GM18519 (cell line): ENCODE data around the gene MARCHF3.
"Not testable (repeated sequence)": the region's sequence is repeated elsewhere in the genome, so short reads cannot be mapped to it uniquely, and the experiment has no call there.

ENCODE experiments used
- ATAC-seq: cut with Tn5 transposase; IDR thresholded peaks from one replicate; pipeline ENCODE4 v1.9.1; 2021; ENCODE audit warnings: mild to moderate bottlenecking, moderate library complexity; ENCODE audit not compliant: unreplicated experiment, low FRiP score

The MARCHF3 gene

DNA sequence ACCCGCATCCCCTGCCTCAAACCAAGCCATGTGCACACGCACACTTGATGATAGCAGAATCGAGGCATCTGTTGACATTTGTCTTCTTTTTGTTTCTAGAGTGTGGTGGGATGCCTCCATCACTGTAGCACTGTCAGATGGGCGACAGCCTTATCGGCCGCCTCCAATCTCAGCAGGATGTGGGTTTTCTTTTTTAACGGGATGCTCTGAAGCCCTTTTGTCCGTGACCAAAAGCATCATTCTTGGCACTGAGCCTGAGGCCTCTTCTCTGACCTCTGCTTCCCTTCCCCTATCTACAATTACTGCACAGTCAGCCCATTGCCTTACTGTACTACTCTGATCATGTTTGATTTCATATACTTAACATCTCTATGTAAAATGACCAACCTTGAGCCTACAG, 175.1 kb downstream of the MARCHF3 start:
- ATAC-seq: no peak

DNA sequence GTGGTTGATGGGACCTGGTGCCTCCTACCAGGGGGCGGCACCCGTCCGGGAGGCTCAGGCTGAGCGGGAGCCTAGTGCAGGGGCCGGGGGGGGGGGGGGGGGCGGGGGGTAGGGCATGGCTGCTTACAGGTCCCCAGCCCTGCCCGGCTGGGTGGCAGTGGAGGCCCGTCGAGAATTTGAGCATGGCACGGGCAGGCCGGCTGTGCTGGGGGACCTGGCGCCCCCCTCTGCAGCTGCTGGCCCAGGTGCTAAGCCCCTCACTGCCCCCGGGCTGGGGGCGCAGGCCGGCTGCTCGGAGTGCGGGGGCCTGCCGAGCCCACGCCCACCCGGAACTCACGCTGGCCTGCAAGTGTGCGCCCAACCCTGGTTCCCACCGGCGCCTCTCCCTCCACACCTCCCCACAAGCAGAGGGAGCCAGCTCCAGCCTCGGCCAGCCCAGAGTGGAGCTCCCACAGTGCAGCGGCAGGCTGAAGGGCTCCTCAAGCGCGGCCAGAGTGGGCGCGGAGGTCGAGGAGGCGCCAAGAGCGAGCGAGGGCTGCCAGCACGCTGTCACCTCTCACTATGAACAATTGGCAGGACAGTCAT, 175.7 kb downstream of the MARCHF3 start:
- no peak for ATAC-seq

DNA sequence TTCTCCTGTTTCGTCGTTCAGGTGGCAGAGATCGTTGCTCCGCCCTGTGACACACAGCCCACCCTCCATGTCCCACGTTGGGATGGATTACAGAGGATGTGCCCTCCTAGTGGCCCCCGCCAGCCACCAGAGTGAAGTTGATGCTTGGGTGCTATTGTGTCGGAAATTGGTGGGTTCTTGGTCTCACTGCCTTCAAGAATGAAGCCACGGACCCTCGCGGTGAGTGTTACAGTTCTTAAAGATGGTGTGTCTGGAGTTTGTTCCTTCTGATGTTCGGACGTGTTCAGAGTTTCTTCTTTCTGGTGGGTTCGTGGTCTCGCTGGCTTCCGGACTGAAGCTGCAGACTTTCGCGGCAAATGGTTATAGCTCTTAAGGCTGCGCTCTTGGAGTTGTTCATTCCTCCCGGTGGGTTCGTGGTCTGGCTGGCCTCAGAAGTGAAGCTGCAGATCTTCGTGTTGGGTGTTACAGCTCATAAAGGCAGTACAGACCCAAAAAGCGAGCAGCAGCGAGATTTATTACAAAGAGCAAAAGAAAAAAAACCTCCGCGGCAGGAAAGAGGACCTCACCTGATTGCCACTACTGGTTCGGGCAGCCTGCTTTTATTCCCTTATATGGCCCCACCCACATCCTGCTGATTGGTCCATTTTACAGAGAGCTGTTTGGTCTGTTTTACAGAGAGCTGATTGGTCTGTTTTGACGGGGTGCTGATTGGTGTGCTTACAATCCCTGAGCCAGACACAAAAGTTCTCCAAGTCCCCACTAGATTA, 176.6 kb downstream of the MARCHF3 start:
- ATAC-seq: not testable (repeated sequence)

DNA sequence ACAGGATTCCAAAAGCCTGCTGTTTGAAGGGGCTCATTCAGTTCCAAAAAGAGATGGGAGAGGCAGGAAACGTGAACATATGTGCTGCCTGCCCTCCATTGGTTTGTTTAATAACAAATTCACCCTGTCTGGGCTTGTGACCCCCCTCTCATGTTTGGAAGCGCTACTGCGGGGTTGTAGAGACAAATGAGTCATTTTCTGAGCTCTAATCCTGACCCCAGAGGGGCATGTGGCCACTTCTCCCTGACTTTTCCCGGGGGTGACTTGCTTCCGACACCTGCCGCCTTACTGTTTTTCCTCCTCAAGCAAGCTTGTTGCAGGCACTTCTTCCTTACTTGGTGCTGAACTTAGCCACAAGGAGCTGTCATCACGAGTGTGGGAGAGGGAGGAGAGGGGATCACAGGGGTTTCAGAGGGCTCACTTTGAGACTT, 177.5 kb downstream of the MARCHF3 start:
- no peak for ATAC-seq

DNA sequence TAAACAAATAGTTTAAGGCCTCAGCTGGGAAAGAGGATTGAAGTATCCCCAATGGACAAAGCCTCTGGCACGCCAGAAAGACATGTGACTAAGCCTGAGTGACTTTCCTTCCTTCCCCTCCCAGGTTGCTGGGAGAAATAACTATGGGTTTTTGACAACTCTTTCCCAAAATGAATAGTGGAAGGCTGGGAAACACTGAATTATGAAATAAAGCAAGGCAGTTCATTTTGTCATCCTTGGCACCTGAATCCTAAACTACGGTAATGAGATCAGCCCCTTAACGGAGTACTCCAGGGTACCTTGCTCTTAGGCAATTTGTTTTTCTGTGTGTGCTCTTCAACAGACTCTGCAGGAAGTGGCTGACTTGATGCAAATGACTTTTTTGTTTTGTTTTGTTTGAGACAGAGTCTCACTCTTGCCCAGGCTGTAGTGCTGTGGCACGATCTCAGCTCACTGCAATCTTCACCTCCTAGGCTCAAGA, 178.2 kb downstream of the MARCHF3 start:
- peak; percentile 79 for ATAC-seq

DNA sequence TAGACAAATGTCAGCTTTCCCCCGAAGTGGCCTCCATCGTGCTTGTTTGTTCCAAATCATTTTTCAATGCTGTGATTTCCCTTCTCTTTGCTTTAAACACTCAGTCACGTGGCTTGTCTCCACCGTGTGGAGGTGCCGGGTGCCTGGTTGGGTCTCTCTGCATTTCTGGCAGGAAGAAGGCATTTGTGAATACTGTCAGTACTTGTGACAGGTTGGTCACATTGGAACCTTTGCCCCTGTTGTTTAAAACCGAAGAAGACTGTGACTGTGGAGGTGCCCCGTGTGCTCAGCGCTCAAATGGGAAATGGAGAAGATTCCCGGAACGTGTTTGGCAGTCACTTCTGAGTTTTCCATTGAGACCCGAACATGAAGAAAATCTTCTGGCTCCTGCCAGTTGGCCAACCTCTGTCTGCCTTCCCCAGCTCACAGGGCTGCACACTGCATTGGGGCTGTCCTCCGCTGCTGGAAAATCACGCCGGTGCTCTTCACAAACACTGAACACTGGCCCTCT, 178.8 kb downstream of the MARCHF3 start:
- no peak for ATAC-seq

DNA sequence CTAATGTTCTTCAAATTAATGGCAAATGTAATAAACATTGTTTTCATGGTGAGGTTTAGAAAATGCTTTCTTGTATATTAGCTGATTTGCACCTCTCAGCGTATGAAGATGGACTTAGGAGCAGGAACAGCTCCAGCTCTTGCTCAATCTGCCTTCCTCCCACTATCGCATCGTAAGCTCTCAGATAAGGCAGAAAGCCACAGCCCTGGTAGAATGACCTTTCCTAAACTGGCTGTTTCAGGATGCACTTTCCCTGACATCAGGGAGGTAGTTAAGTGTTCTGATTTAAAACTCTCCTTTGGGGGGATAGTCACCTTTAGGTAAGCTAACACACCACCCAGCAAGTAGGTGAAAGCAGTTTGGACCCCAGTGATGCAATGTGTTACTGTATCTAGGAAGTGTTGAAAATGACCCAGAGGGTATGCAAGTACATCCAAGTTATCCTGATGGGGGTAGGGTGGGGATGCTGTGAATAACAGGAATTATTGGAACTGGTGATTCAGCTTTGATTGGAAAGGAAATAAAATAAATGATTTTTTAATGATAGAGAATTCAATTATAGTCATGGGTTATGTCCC, 181.2 kb downstream of the MARCHF3 start:
- no peak for ATAC-seq

DNA sequence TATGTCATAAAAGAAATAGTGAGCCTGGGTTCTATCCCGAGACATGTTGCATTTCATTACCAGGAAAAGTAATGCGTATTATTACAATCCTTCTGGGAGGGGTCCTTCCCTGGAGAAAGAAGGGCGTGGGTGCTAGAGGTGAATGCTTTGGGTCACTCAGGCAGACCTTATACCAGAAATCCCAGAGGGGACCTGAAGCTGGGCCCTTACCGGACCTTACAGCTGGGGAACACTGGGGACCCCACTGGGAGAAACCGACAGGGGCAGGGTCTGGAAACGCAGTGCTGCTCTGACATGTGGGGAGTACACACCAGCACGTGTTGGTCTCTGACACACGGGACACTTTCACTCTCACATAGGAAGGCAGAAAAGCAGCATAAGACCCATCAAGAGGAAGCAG, 182.1 kb downstream of the MARCHF3 start:
- ATAC-seq: no peak

DNA sequence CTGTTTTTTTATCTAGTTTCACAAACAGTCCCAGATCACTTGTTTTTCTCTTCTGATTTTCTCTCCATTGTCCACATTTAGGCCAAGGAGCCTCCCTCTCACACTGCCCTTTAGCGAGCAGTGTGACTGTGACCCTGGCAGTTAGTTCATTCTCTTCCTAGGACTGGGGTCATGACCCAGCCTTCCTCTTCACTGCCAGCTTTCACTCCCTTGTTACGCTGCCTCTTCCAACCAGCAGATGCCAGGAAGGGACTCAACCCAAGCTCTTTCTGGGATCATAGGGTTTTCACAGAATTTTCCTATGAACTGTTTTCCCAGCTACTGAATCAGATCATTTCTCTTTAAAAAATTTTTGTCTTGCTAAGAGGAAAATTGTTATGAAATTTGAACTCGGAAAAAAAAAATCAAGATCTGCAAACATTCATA, 182.5 kb downstream of the MARCHF3 start:
- ATAC-seq: no peak

DNA sequence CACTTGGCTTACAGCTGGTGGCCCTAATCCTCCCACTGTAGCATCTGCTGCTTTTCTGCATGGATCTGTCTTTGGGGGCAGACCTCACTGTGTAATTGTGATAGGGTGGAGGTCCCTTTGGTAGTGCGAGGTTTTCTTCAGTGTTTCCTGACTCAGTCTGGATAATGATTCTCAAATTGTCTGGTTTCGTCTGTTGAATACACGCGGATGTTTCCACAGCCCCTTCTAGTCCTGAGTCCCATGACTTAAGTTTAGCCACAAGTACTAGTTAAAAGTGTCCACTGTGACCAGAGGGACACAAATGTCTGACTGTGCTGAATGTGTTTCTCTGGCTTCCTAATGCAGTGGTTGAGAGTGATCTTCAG, 182.9 kb downstream of the MARCHF3 start:
- no peak for ATAC-seq

DNA sequence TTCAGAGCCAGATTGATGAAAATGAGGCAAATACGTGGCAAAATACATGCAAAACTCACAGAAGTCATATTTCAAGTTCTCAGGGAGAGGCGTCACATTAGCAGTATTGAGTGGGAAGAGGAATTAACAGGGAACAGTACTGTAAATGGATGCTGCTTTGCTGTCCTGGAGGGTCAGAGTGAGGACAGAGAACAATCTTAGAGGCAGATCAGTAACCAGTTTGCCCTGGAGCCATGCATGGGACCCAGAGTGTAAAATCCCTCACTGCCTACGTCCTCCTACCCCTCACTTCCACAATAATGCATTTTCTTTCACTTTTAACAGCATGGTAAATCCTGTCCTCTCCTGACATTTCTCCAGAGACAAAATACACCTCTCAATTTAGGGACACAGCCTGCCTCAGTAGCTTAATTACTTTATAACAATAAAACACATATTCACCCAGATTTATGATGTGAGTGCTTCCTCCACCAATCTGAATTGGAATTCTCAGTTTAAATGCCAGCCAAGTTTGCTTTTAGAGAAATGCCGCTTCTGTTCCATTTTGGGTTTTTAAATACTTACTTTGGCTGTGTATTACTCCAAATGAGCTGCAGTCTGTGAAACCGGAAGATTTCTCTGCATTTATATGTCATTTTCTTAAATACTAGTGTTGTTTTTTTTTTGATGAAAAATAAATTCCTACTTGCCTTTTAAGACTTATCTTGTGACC, 183.5 kb downstream of the MARCHF3 start:
- ATAC-seq: no peak

DNA sequence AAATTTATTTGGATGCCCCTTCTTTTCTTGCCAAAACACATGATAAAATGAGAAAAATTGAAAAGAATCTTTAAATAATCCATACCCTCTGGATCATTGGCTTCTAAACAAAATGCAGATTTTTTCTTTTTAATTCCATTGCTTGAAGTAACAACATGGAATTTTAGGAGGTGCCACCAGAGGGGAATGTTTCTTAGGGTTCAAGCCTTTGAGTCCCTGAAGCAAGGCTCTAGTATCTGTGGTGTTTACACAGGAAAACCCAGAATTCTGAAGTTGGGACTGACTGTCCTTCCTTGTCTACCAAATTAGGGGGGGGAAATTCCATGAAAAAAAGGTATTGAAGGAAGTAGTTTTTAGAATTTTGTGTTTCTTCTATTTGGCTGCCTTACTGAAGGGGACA, 184.0 kb downstream of the MARCHF3 start:
- ATAC-seq: no peak

DNA sequence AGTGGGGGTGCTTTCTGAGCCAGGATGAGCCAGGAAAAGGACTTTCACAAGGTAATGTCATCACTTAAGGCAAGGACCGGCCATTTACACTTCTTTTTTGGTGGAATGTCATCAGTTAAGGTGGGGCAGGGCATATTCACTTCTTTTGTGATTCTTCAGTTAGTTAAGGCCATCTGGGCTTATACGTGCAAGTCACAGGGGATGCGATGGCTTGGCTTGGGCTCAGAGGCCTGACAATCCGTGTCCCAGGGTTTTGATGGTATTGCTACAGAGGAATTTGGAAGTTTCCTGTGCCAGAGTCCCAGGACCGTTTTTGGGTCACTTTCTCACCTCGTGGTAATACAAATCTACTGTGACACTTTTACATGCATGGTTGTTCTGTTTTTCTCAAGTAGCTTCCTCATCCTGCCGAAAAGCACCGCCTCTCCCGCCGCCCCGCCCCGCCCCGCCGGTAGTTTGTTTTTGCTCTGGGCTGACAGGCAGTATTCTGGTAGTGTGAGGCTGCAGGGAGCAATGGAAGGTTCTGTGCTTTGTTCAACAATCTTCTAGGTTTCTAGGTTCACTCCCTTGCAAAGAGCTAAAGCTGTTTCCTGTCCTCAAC, 184.8 kb downstream of the MARCHF3 start:
- ATAC-seq: peak; percentile 75

DNA sequence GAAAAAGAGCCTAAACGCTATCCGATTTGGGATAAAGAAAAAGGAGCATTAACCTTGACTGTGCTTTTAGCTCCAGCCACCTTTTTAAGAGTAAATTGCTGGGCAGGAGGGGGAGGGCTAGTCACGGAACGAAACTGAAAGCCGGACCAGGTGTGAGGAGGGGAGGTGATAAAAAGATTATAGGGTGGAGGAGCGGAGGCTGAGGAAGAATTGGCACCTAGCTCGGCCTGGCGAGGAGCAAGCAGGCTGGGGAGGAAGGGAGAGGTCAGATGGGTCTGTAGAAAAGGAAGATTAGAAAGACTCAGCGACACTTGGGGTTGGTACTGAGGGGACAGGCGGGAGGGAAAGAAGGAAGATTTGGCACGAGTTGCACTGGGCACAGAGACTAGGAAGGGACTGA, 187.0 kb downstream of the MARCHF3 start:
- not testable (repeated sequence) for ATAC-seq

DNA sequence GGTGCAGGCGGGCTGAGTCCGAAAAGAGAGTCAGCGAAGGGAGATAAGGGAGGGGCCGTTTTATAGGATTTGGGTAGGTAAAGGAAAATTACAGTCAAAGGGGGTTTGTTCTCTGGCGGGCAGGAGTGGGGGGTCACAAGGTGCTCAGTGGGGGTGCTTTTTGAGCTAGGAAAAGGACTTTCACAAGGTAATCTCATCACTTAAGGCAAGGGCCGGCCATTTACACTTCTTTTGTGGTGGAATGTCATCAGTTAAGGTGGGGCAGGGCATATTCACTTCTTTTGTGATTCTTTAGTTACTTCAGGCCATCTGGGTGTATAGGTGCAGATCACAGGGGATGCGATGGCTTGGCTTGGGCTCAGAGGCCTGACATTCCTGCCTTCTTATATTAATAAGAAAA, 191.0 kb downstream of the MARCHF3 start:
- ATAC-seq: not testable (repeated sequence)

DNA sequence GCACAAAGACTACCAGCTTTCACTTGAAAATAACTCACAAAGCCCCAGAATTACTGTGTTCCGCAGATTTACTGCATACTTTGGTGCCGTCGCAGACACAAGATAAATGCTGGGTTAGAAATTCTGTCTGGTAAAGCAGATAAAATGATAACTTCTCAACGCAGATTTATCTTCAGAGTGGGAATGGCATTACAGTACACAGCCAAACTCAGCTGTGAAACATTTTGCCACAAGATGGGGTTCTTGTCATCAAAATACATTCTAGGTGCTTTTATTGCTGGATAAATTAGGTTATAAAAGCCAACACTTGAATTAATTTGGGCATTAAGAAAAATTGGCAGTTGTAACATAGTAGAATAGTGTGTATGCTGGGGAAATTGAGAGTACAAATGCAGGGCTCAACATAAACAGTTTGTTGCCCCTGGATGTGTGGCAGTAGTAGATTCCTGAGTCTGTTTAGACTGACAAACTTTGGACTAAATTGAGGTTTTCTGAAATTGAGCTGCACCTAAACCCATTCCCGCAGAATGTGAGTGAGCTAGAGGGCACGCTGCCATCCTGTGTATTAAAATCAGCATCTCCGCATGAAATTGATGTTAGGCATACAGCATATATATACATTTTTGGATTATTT, 192.3 kb downstream of the MARCHF3 start:
- no peak for ATAC-seq

DNA sequence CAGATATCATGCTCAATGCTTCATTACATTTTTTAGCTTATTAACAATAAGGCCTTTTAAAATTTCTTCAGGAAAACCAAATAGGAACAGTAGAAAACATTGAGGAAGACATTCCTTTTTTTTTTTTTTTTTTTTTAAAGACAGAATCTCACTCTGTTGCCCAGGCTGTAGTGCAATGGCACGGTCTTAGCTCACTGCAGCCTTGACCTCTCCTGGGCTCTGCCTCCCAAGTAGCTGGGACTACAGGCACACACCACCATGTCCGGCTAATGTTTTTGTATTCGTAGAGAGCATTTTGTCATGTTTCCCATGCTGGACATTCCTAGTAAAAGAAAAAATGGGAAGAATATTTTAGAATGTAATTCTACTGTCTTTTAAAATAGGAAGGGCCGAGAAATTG, 193.1 kb downstream of the MARCHF3 start:
- ATAC-seq: no peak

DNA sequence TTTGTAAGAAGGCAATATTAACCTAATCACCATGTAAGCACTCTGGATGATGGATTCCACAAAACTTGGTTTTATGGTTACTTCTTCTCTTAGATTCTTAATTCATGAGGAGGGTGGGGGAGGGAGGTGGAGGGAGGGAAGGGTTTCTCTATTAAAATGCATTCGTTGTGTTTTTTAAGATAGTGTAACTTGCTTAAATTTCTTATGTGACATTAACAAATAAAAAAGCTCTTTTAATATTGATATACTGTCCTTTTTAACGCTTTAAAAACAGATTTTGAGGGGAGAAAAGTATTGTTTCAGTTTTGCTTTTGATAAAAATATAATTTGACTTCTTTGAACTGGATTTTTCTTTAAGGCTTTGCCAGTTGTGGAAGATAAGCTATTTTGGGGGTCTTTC, 193.6 kb downstream of the MARCHF3 start:
- ATAC-seq: no peak

DNA sequence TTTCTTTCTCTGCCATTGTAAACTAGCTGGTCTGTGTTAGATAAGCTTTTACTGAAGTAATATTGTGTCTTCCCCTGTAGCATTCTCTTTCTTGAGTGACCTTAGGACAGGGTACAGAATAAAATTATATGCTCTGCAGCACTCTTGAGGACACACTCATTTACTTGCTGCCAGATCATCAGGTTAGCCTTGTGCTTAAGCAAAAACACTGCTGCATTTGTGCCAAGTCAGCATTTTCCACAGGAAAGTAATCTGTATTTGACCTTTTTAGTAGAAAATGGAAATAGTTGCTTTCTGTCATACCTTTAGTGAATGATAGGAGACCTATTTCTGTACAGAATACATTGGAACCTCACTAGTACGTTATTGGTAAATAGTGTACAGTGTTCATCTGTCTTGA, 199.2 kb downstream of the MARCHF3 start:
- no peak for ATAC-seq

DNA sequence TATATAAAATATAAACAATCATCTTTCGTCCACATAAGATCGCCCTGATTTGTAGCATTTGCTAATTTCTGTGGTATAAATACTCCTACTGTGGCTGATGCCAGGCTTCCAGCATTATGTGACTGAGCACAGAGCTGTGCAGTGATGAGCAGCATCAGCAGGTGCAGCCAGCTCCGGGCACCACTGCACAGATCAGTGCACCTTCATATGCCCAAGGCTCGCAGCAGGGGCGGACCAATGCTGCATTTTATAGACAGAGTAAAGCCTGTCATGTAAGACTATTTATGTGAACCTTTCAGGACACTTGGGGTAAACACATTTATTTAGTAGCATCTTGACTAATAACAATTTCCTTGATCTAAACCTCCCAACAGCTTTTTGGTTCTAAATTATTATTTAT, 200.3 kb downstream of the MARCHF3 start:
- ATAC-seq: no peak
